Keratinocyte (primary cell): ENCODE results near the gene SVOPL. TPM values are rescaled to one million over a fixed set of nuclear protein-coding genes. Genes with fewer than 3 reads are reported as not detected.

Experiments used
- DNase-seq: peaks from one replicate; pipeline ENCODE4 v3.0.0-alpha.2; 2011; ENCODE audit warnings: low read depth, missing footprints, low spot score
- FAIRE-seq: peaks from 2 replicates; lab custom pipeline; 2011; peaks lifted over from hg19 to GRCh38; lab: Jason Lieb, UNC
- H2AFZ ChIP-seq: 2 replicates; pipeline ENCODE4 v1.6.0; 2012; ENCODE audit warnings: low read length, control low read depth, inconsistent platforms; ENCODE audit not compliant: control insufficient read depth
- H3K27ac ChIP-seq: 2 replicates; pipeline ENCODE4 v1.5.1; 2011; ENCODE audit warnings: low read length; ENCODE audit not compliant: control insufficient read depth, insufficient read depth
- H3K27me3 ChIP-seq: 3 replicates; pipeline ENCODE4 v1.6.0; 2011; ENCODE audit warnings: low read length; ENCODE audit not compliant: control insufficient read depth, insufficient read depth; ENCODE audit errors: extremely low read depth
- H3K36me3 ChIP-seq, 2 experiments: 2 replicates in 1 of 2; 3 replicates in 1 of 2; pipeline ENCODE4 v1.5.1; 2011; ENCODE audit warnings: low read length in 2 of 2, mild to moderate bottlenecking in 1 of 2; ENCODE audit not compliant: control insufficient read depth in 2 of 2, insufficient read depth in 2 of 2; ENCODE audit errors: extremely low read depth in 1 of 2
- H3K4me1 ChIP-seq: 3 replicates; pipeline ENCODE4 v1.5.1; 2011; ENCODE audit warnings: low read length; ENCODE audit not compliant: control insufficient read depth, insufficient read depth; ENCODE audit errors: extremely low read depth
- H3K4me2 ChIP-seq: 3 replicates; pipeline ENCODE4 v1.6.0; 2011; ENCODE audit warnings: low read depth, low read length; ENCODE audit not compliant: control insufficient read depth, insufficient read depth; ENCODE audit errors: extremely low read depth
- H3K4me3 ChIP-seq, 3 experiments: fragments of 200-600 bp in 1 of 3; sonication (generic) in 1 of 3; 2 replicates in 2 of 3; 3 replicates in 1 of 3; pipeline ENCODE4 v1.5.1; 2011 to 2016; ENCODE audit warnings: low read length in 3 of 3, mild to moderate bottlenecking in 3 of 3, control low read depth in 2 of 3, inconsistent platforms in 1 of 3, low read depth in 1 of 3, mixed read lengths in 1 of 3, mixed run types in 1 of 3, moderate library complexity in 1 of 3; ENCODE audit not compliant: control insufficient read depth in 2 of 3, insufficient read depth in 2 of 3; ENCODE audit errors: extremely low read depth in 1 of 3
- H3K79me2 ChIP-seq: 2 replicates; pipeline ENCODE4 v1.6.0; 2012; ENCODE audit warnings: low read length; ENCODE audit not compliant: control insufficient read depth, insufficient read depth
- H3K9ac ChIP-seq: 3 replicates; pipeline ENCODE4 v1.6.0; 2011; ENCODE audit warnings: low read length; ENCODE audit not compliant: control insufficient read depth, insufficient read depth; ENCODE audit errors: extremely low read depth
- H3K9me1 ChIP-seq: 3 replicates; pipeline ENCODE4 v1.6.0; 2011; ENCODE audit warnings: low read length; ENCODE audit not compliant: control insufficient read depth, insufficient read depth; ENCODE audit errors: extremely low read depth
- H3K9me3 ChIP-seq: 2 replicates; pipeline ENCODE4 v1.5.1; 2012; ENCODE audit warnings: low read depth, low read length; ENCODE audit not compliant: control insufficient read depth
- H4K20me1 ChIP-seq: 3 replicates; pipeline ENCODE4 v1.6.0; 2011; ENCODE audit warnings: low read length; ENCODE audit not compliant: control insufficient read depth, insufficient read depth; ENCODE audit errors: extremely low read depth
- EZH2 ChIP-seq: IDR thresholded peaks from one replicate; pipeline ENCODE4 v1.6.1; 2012; ENCODE audit warnings: inconsistent platforms, mild to moderate bottlenecking, low read length, moderate library complexity
- dilution Hi-C: fragments of 300-500 bp; cut with MboI; formaldehyde crosslinking; loops from one replicate; pipeline ENCODE4 v1.7.0; 2020; ENCODE audit warnings: low sequenced_read_pairs; ENCODE audit not compliant: extremely low pct_ligation_motif_present
- polyA plus RNA-seq, 5 experiments: library from polyadenylated mRNA; depleted of rRNA in 3 of 5; stranded (reverse) in 3 of 5; stranded (forward) in 1 of 5; unstranded in 1 of 5; fragments of >200 nt; gene quantifications; 1 replicate in 1 of 5; 2 replicates in 3 of 5; 3 replicates in 1 of 5; pipeline versions ENCODE4 v1.2.1 to v1.2.3, GENCODE V29; 2011 to 2012; ENCODE audit warnings: missing spikeins in 2 of 5, low read depth in 1 of 5, low replicate concordance in 1 of 5
- TF ChIP-seq, protein P1 (sequence below), 3 experiments: IDR thresholded peaks in 1 of 3; conservative IDR thresholded peaks in 1 of 3; optimal IDR thresholded peaks in 1 of 3; 2 replicates in 2 of 3; 3 replicates in 1 of 3; pipeline versions ENCODE3 to v1.5.1; 2011; ENCODE audit warnings: low read length in 3 of 3, mild to moderate bottlenecking in 3 of 3, moderate library complexity in 2 of 3, control low read depth in 1 of 3, inconsistent platforms in 1 of 3; ENCODE audit not compliant: insufficient read depth in 2 of 3; ENCODE audit errors: extremely low read depth in 1 of 3

SVOPL gene
- polyA plus RNA-seq, 1 donor (not counting 4 experiments of a cell fraction or from before 2014, with no cell fraction given): not detected

DNA sequence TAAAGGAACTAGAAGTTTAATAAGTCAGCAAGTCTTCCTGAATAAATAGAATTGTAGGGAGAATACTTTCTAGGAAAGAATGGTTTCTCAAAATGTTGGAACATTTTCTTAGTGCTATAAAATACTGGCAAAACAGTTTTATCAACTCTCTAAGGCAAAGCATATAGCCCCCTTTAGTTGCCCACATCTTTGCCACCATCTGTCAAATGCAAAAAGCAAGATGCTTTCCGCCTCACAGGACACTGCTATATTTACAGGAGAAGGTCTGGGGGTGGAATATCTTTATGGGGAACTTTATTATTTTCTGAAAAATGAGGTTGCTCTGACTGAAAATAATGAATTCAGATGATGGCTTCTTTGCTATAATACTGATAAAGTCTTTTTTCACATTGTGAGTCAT, 78.3 kb downstream of the SVOPL start:
- no peaks in the 10 kb centered on the region for H3K36me3 ChIP-seq
- no peak overlapping the region for H2AFZ ChIP-seq
- FAIRE-seq (no peak), DNase-seq (no peak)
- no peak overlapping the region for H3K4me2 ChIP-seq
- H3K9me1 ChIP-seq: no peaks in the 10 kb centered on the region
- H3K4me3 ChIP-seq: no peak overlapping the region
- dilution Hi-C loops: no loop called here
- H3K9ac ChIP-seq: no peak overlapping the region
- H3K4me1 ChIP-seq: no peaks in the 10 kb centered on the region
- H3K79me2 ChIP-seq: no peaks in the 10 kb centered on the region
- TF ChIP-seq EZH2: no peak
- TF ChIP-seq, protein P1, sequence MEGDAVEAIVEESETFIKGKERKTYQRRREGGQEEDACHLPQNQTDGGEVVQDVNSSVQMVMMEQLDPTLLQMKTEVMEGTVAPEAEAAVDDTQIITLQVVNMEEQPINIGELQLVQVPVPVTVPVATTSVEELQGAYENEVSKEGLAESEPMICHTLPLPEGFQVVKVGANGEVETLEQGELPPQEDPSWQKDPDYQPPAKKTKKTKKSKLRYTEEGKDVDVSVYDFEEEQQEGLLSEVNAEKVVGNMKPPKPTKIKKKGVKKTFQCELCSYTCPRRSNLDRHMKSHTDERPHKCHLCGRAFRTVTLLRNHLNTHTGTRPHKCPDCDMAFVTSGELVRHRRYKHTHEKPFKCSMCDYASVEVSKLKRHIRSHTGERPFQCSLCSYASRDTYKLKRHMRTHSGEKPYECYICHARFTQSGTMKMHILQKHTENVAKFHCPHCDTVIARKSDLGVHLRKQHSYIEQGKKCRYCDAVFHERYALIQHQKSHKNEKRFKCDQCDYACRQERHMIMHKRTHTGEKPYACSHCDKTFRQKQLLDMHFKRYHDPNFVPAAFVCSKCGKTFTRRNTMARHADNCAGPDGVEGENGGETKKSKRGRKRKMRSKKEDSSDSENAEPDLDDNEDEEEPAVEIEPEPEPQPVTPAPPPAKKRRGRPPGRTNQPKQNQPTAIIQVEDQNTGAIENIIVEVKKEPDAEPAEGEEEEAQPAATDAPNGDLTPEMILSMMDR (optimal IDR thresholded peaks at IDR 0.05 in 1 of 3, IDR thresholded peaks at IDR 0.05 in 1 of 3, conservative IDR thresholded peaks at IDR 0.05 in 1 of 3; ENCODE audit: extremely low read depth in 1 of 3, insufficient read depth in 2 of 3, low read length in 3 of 3): no peak
- H3K27ac ChIP-seq: no peak overlapping the region
- H3K9me3 ChIP-seq: no peaks in the 10 kb centered on the region
- H3K27me3 ChIP-seq: no peaks in the 10 kb centered on the region
- no peaks in the 10 kb centered on the region for H4K20me1 ChIP-seq

GRCh38 chr7:138618933-138619332, 82.2 kb downstream of the SVOPL start:
- Histone ChIP-seq H3K79me2 (no peaks in the 10 kb centered on the region), H3K36me3 (no peaks in the 10 kb centered on the region), H4K20me1 (no peaks in the 10 kb centered on the region), H3K27me3 (no peaks in the 10 kb centered on the region), H3K4me2 (no peak overlapping the region), H3K9ac (no peak overlapping the region), H3K27ac (no peak overlapping the region), H3K9me3 (peaks cover 2% of the 10 kb centered on the region), H3K9me1 (no peaks in the 10 kb centered on the region), H3K4me3 (no peak overlapping the region), H3K4me1 (no peaks in the 10 kb centered on the region), H2AFZ (no peak overlapping the region)
- dilution Hi-C loops: no loop called here
- TF ChIP-seq, protein P1 (optimal IDR thresholded peaks at IDR 0.05 in 1 of 3, IDR thresholded peaks at IDR 0.05 in 1 of 3, conservative IDR thresholded peaks at IDR 0.05 in 1 of 3; ENCODE audit: extremely low read depth in 1 of 3, insufficient read depth in 2 of 3, low read length in 3 of 3): no peak
- no peak for TF ChIP-seq EZH2
- DNase-seq: no peak
- FAIRE-seq: no peak
